Measurements from ENCODE around the gene ATG14.

The ATG14 gene

DNA sequence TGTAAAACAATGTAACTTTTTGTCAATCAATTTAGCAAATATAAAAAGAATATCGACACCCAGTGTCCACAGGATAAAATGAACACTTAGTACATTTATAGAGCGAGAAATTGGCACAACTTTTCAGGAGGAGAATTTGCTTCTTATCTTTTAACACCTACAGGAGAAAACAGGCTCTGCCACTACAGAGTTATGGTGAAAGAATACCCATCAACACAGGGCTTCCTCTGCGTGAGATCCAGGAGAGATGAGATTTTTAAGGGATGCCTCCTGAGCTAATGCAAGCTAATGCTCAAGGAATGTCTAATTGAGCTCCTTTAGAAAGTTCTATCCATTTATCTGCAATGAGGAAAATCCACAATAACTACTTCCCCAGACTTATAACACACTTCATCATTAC lies 21.0 kb upstream of the ATG14 start:
- H3K27ac ChIP-seq = no peak overlapping the region
- no peaks in the 10 kb centered on the region for H3K9me3 ChIP-seq
- no peaks in the 10 kb centered on the region for H3K4me1 ChIP-seq (ENCODE audit: control insufficient read depth in 1 of 2, insufficient read depth in 1 of 2, low read depth in 1 of 2, low read length in 1 of 2)
- H3K4me3 ChIP-seq (ENCODE audit: low read depth in 1 of 2, low read length in 1 of 2) = no peak overlapping the region
- H3K27me3 ChIP-seq = peaks cover 68% of the 10 kb centered on the region
- H3K36me3 ChIP-seq = no peaks in the 10 kb centered on the region
- TF ChIP-seq CTCF (IDR thresholded peaks at IDR 0.05) = no peak

- Histone ChIP-seq H3K9me3 (no peaks in the 10 kb centered on the region), H3K4me1 (ENCODE audit: control insufficient read depth in 1 of 2, insufficient read depth in 1 of 2, low read depth in 1 of 2, low read length in 1 of 2) (no peaks in the 10 kb centered on the region), H3K27ac (no peak overlapping the region), H3K4me3 (ENCODE audit: low read depth in 1 of 2, low read length in 1 of 2) (no peak overlapping the region), H3K36me3 (no peaks in the 10 kb centered on the region), H3K27me3 (peaks cover 44% of the 10 kb centered on the region)
- TF ChIP-seq CTCF (IDR thresholded peaks at IDR 0.05) = no peak
Measured at GRCh38 chr14:55430024-55430690, 18.5 kb upstream of the ATG14 start.

- H3K4me1 ChIP-seq (ENCODE audit: control insufficient read depth in 1 of 2, insufficient read depth in 1 of 2, low read depth in 1 of 2, low read length in 1 of 2) = no peaks in the 10 kb centered on the region
- no peak overlapping the region for H3K4me3 ChIP-seq (ENCODE audit: low read depth in 1 of 2, low read length in 1 of 2)
- H3K27ac ChIP-seq = no peak overlapping the region
- peaks cover 16% of the 10 kb centered on the region for H3K27me3 ChIP-seq
- H3K9me3 ChIP-seq = no peaks in the 10 kb centered on the region
- H3K36me3 ChIP-seq = no peaks in the 10 kb centered on the region
- TF ChIP-seq CTCF (IDR thresholded peaks at IDR 0.05) = no peak
Measured at GRCh38 chr14:55427439-55427838, 15.8 kb upstream of the ATG14 start.

GRCh38 chr14:55426891-55427290 lies 15.3 kb upstream of the ATG14 start:
- no peak overlapping the region for H3K4me3 ChIP-seq (ENCODE audit: low read depth in 1 of 2, low read length in 1 of 2)
- H3K4me1 ChIP-seq (ENCODE audit: control insufficient read depth in 1 of 2, insufficient read depth in 1 of 2, low read depth in 1 of 2, low read length in 1 of 2) = no peaks in the 10 kb centered on the region
- no peaks in the 10 kb centered on the region for H3K9me3 ChIP-seq
- peaks cover 16% of the 10 kb centered on the region for H3K27me3 ChIP-seq
- H3K27ac ChIP-seq = no peak overlapping the region
- H3K36me3 ChIP-seq = no peaks in the 10 kb centered on the region
- no peak for TF ChIP-seq CTCF (IDR thresholded peaks at IDR 0.05)

GRCh38 chr14:55425091-55425490 lies 13.5 kb upstream of the ATG14 start:
- no peak overlapping the region for H3K4me3 ChIP-seq (ENCODE audit: low read depth in 1 of 2, low read length in 1 of 2)
- no peak overlapping the region for H3K27ac ChIP-seq
- no peaks in the 10 kb centered on the region for H3K9me3 ChIP-seq
- TF ChIP-seq CTCF (IDR thresholded peaks at IDR 0.05) = no peak
- H3K36me3 ChIP-seq = no peaks in the 10 kb centered on the region
- no peaks in the 10 kb centered on the region for H3K4me1 ChIP-seq (ENCODE audit: control insufficient read depth in 1 of 2, insufficient read depth in 1 of 2, low read depth in 1 of 2, low read length in 1 of 2)
- H3K27me3 ChIP-seq = no peaks in the 10 kb centered on the region
